Adrenal gland (tissue), 5 donors: ENCODE results near the gene ENOX1.

Experiments
- CTCF ChIP-seq, 6 experiments: fragments of 450-650 bp in 4 of 6; fragments of 200-600 bp in 2 of 6; sonication (generic) in 1 of 6; IDR thresholded peaks; 1 replicate in 5 of 6; 2 replicates in 1 of 6; pipeline versions ENCODE4 v1.5.1 to v1.8.0; 2016 to 2021; ENCODE audit warnings: antibody characterized with exemption in 6 of 6, mild to moderate bottlenecking in 2 of 6, moderate library complexity in 1 of 6
- POLR2A ChIP-seq, 2 donors: fragments of 450-650 bp; IDR thresholded peaks; one replicate each; pipeline ENCODE4 v1.6.1; 2017; ENCODE audit warnings: antibody characterized with exemption in 2 of 2, mild to moderate bottlenecking in 2 of 2, moderate library complexity in 1 of 2
- donor health status: DM: no; HTN: no; CAD: no.

GRCh38 chr13:43545317-43545874 lies 241.4 kb downstream of the ENOX1 start:
- TF ChIP-seq CTCF (IDR thresholded peaks at IDR 0.05) (no peak), POLR2A (IDR thresholded peaks at IDR 0.05) (no peak)
